ENCODE data around the gene TBXAS1.

The TBXAS1 gene

DNA sequence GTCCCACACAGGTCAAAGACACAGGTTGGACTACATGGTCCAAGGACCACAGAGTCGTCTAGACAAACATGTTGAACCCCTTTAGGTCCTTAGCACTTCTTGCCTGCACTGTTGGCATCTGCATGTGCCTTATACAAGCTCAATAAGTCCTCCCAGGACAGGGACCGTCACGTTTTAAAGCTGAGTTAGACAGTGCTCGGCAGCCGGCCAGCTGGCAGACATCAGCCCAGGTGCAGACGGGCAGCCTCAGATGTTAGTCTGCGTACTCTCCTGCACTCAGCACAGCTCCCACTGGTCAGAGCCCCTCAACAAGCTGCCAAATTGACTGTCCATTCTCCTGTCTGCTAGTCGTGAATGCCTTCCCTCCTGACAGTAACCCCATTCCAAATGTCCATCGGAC, 198.8 kb downstream of the TBXAS1 start:
- H3K9me3 ChIP-seq (ENCODE audit: control insufficient read depth, insufficient read depth, low read depth, low read length) = no peaks in the 10 kb centered on the region
- no peak for TF ChIP-seq ZBTB8A (tag by site-specific recombination; IDR thresholded peaks at IDR 0.05)
- TF ChIP-seq, protein P1, sequence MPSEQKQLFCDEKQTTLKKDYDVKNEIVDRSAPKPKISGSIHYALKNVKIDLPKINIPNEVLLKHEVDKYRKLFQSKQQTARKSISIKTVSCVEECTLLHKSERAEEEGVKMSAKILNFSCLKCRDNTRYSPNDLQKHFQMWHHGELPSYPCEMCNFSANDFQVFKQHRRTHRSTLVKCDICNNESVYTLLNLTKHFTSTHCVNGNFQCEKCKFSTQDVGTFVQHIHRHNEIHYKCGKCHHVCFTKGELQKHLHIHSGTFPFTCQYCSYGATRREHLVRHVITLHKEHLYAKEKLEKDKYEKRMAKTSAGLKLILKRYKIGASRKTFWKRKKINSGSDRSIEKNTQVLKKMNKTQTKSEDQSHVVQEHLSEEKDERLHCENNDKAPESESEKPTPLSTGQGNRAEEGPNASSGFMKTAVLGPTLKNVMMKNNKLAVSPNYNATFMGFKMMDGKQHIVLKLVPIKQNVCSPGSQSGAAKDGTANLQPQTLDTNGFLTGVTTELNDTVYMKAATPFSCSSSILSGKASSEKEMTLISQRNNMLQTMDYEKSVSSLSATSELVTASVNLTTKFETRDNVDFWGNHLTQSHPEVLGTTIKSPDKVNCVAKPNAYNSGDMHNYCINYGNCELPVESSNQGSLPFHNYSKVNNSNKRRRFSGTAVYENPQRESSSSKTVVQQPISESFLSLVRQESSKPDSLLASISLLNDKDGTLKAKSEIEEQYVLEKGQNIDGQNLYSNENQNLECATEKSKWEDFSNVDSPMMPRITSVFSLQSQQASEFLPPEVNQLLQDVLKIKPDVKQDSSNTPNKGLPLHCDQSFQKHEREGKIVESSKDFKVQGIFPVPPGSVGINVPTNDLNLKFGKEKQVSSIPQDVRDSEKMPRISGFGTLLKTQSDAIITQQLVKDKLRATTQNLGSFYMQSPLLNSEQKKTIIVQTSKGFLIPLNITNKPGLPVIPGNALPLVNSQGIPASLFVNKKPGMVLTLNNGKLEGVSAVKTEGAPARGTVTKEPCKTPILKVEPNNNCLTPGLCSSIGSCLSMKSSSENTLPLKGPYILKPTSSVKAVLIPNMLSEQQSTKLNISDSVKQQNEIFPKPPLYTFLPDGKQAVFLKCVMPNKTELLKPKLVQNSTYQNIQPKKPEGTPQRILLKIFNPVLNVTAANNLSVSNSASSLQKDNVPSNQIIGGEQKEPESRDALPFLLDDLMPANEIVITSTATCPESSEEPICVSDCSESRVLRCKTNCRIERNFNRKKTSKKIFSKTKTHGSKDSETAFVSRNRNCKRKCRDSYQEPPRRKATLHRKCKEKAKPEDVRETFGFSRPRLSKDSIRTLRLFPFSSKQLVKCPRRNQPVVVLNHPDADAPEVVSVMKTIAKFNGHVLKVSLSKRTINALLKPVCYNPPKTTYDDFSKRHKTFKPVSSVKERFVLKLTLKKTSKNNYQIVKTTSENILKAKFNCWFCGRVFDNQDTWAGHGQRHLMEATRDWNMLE (tag by site-specific recombination; conservative IDR thresholded peaks at IDR 0.05; ENCODE audit: low read depth) = no peak
- no peak for TF ChIP-seq ZNF791 (tag by site-specific recombination; IDR thresholded peaks at IDR 0.05)
- TF ChIP-seq ZNF658 (tag by site-specific recombination; IDR thresholded peaks at IDR 0.05) = no peak
- TF ChIP-seq ZNF202 (tag by site-specific recombination; IDR thresholded peaks at IDR 0.05; ENCODE audit: borderline replicate concordance) = no peak
- TF ChIP-seq ZNF2 (tag by site-specific recombination; IDR thresholded peaks at IDR 0.05) = no peak
- no peak for TF ChIP-seq GLI4 (tag by site-specific recombination; IDR thresholded peaks at IDR 0.05)
- no peak for TF ChIP-seq ZNF133 (tag by site-specific recombination; IDR thresholded peaks at IDR 0.05)
- H3K4me3 ChIP-seq (ENCODE audit: low read depth, low read length) = no peak overlapping the region
- no peaks in the 10 kb centered on the region for H3K36me3 ChIP-seq (ENCODE audit: control insufficient read depth in 2 of 2, insufficient read depth in 1 of 2, low read length in 2 of 2)
- POLR2A ChIA-PET = no interaction called here
- CTCF ChIA-PET = no interaction called here
- no peak overlapping the region for H3K27ac ChIP-seq (ENCODE audit: extremely low read depth, low read depth, low read length)
- no peaks in the 10 kb centered on the region for H3K4me1 ChIP-seq (ENCODE audit: control insufficient read depth, insufficient read depth, low read length)

- Histone ChIP-seq H3K27ac (ENCODE audit: extremely low read depth, low read depth, low read length) (no peak overlapping the region), H3K4me3 (ENCODE audit: low read depth, low read length) (no peak overlapping the region), H3K36me3 (ENCODE audit: control insufficient read depth in 2 of 2, insufficient read depth in 1 of 2, low read length in 2 of 2) (no peaks in the 10 kb centered on the region), H3K4me1 (ENCODE audit: control insufficient read depth, insufficient read depth, low read length) (no peaks in the 10 kb centered on the region), H3K9me3 (ENCODE audit: control insufficient read depth, insufficient read depth, low read depth, low read length) (no peaks in the 10 kb centered on the region)
- CTCF ChIA-PET = no interaction called here
- POLR2A ChIA-PET = no interaction called here
- TF ChIP-seq HOXD13 (CRISPR knock-in tag; IDR thresholded peaks at IDR 0.05; ENCODE audit: borderline replicate concordance) (no peak), RBAK (tag by site-specific recombination; IDR thresholded peaks at IDR 0.05) (no peak), WT1 (tag by site-specific recombination; IDR thresholded peaks at IDR 0.05) (no peak), ZNF621 (tag by site-specific recombination; IDR thresholded peaks at IDR 0.05) (no peak), PRDM2 (tag by site-specific recombination; IDR thresholded peaks at IDR 0.05; ENCODE audit: borderline replicate concordance) (no peak)
- TF ChIP-seq, protein P2, sequence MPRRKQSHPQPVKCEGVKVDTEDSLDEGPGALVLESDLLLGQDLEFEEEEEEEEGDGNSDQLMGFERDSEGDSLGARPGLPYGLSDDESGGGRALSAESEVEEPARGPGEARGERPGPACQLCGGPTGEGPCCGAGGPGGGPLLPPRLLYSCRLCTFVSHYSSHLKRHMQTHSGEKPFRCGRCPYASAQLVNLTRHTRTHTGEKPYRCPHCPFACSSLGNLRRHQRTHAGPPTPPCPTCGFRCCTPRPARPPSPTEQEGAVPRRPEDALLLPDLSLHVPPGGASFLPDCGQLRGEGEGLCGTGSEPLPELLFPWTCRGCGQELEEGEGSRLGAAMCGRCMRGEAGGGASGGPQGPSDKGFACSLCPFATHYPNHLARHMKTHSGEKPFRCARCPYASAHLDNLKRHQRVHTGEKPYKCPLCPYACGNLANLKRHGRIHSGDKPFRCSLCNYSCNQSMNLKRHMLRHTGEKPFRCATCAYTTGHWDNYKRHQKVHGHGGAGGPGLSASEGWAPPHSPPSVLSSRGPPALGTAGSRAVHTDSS (tag by site-specific recombination; IDR thresholded peaks at IDR 0.05) = no peak
- TF ChIP-seq, protein P3, sequence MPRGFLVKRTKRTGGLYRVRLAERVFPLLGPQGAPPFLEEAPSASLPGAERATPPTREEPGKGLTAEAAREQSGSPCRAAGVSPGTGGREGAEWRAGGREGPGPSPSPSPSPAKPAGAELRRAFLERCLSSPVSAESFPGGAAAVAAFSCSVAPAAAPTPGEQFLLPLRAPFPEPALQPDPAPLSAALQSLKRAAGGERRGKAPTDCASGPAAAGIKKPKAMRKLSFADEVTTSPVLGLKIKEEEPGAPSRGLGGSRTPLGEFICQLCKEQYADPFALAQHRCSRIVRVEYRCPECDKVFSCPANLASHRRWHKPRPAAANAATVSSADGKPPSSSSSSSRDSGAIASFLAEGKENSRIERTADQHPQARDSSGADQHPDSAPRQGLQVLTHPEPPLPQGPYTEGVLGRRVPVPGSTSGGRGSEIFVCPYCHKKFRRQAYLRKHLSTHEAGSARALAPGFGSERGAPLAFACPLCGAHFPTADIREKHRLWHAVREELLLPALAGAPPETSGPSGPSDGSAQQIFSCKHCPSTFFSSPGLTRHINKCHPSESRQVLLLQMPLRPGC (tag by site-specific recombination; IDR thresholded peaks at IDR 0.05) = no peak
Measured at GRCh38 chr7:140028311-140028710, 199.2 kb downstream of the TBXAS1 start.
